Neural cell (in vitro differentiated cells): ENCODE data around the gene ALDH9A1.

Experiments used
- CTCF ChIP-seq: fragments of 450-650 bp; IDR thresholded peaks from 2 replicates; pipeline ENCODE4 v1.5.1; 2014; ENCODE audit warnings: antibody characterized with exemption, mild to moderate bottlenecking, moderate library complexity; ENCODE audit not compliant: poor library complexity, severe bottlenecking
- EP300 ChIP-seq: fragments of 450-650 bp; conservative IDR thresholded peaks from 2 replicates; pipeline ENCODE4 v1.6.1; 2014; ENCODE audit warnings: antibody characterized with exemption, mild to moderate bottlenecking, moderate library complexity; ENCODE audit not compliant: poor library complexity, severe bottlenecking
- EZH2 ChIP-seq: fragments of 200-600, 300-800 bp; shearing (Covaris generic), sonication (generic); IDR thresholded peaks from 2 replicates; pipeline ENCODE4 v1.6.1; 2014; ENCODE audit warnings: antibody characterized with exemption, low read length, borderline replicate concordance, mild to moderate bottlenecking; ENCODE audit not compliant: insufficient read depth, poor library complexity, severe bottlenecking
- POLR2AphosphoS5 ChIP-seq: IDR thresholded peaks from 2 replicates; pipeline ENCODE4 v1.6.1; 2012
- RAD21 ChIP-seq: fragments of 450-650 bp; conservative IDR thresholded peaks from 2 replicates; pipeline ENCODE4 v1.6.1; 2014; ENCODE audit warnings: antibody characterized with exemption, mild to moderate bottlenecking, moderate library complexity
- SMC3 ChIP-seq: fragments of 450-650 bp; conservative IDR thresholded peaks from 2 replicates; pipeline ENCODE4 v1.6.1; 2014; ENCODE audit warnings: antibody characterized with exemption, mild to moderate bottlenecking, moderate library complexity; ENCODE audit not compliant: poor library complexity
- TAF1 ChIP-seq: IDR thresholded peaks from 2 replicates; pipeline ENCODE4 v1.6.1; 2012; ENCODE audit warnings: low read depth
- TF ChIP-seq, protein P1 (sequence below): IDR thresholded peaks from 2 replicates; pipeline ENCODE4 v1.6.1; 2012; ENCODE audit warnings: borderline replicate concordance

DNA sequence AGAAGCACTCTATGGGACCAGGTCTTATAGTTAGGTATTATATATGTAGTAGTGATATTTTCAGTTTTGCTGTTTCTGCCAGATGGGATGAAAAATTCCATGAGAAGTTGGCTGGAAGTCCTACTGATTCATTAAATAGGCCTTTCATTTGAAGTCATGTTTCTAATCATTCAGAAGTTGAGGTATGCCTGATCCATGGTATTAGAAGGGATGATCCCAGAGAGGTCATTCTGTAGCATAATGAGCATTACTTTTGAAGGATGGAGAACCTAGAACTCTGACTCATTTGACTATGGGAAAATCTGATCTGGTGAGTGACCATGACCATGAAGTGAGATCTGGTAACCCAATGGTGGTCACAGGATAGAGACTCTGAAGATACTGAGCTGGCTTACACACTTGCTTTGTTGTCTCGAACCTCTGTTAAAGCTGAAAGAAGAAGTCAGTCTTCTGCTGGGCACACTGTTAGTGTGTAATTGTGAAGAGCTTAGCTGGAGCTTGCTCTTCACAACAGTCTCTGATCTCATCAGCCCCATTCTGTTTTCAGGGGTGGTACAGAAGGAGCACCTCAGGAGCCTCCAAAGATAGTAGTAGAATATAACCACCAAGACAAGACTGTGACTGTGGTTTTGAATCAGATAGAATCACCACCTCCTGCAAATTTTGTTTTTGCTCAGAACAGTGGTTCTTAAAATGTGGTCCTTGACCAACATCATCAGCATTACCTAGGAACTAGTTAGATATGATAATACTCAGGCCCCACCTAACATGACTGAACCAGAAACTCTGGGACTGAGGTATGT is 58.3 kb downstream of the ALDH9A1 start:
- TF ChIP-seq CTCF (no peak), TAF1 (no peak), EZH2 (no peak), POLR2AphosphoS5 (no peak), RAD21 (no peak), EP300 (no peak), SMC3 (no peak)
- TF ChIP-seq, protein P1, sequence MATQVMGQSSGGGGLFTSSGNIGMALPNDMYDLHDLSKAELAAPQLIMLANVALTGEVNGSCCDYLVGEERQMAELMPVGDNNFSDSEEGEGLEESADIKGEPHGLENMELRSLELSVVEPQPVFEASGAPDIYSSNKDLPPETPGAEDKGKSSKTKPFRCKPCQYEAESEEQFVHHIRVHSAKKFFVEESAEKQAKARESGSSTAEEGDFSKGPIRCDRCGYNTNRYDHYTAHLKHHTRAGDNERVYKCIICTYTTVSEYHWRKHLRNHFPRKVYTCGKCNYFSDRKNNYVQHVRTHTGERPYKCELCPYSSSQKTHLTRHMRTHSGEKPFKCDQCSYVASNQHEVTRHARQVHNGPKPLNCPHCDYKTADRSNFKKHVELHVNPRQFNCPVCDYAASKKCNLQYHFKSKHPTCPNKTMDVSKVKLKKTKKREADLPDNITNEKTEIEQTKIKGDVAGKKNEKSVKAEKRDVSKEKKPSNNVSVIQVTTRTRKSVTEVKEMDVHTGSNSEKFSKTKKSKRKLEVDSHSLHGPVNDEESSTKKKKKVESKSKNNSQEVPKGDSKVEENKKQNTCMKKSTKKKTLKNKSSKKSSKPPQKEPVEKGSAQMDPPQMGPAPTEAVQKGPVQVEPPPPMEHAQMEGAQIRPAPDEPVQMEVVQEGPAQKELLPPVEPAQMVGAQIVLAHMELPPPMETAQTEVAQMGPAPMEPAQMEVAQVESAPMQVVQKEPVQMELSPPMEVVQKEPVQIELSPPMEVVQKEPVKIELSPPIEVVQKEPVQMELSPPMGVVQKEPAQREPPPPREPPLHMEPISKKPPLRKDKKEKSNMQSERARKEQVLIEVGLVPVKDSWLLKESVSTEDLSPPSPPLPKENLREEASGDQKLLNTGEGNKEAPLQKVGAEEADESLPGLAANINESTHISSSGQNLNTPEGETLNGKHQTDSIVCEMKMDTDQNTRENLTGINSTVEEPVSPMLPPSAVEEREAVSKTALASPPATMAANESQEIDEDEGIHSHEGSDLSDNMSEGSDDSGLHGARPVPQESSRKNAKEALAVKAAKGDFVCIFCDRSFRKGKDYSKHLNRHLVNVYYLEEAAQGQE = no peak
